Urothelium cell line (cell line): ENCODE results near the gene FNDC4.

Source experiments
- DNase-seq: peaks from one replicate; pipeline ENCODE4 v3.0.0; 2011; ENCODE audit warnings: low spot score, mixed read lengths
- FAIRE-seq: peaks from 2 replicates; lab custom pipeline; 2011; peaks lifted over from hg19 to GRCh38; lab: Jason Lieb, UNC

The FNDC4 gene

DNA sequence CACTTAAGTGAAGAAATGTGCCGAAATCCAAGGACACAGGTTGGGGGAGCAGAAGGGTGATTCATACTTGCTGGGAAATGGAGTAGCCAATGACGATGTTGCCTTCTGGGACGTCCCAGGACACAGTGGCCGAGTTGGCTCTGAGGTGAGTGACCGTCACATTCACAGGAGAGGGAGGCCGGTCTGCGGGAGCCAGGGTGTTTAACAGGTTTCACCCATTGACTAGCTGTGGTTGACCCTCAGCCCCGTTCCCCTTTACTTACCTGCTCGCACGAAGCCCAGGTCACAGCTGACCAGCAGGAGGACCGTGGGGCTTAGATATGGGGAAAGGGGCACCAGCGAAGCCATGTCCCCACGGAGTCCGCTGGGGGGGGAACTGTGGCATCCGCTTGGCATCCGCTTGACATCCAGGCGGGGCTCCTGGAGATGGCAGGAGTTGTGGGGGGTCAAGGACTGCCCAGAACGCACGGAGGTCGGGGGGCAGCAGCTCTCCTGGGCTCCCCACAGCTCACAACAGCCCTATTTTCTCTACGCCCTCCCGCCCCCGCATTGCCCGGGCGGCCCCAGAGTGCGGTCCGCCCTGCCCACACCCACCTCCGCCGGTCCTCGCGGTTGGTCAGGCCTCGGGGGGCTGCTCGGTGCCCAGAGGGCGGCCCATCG, 586 bp downstream of the FNDC4 start:
- peak; percentile 36 for DNase-seq
- FAIRE-seq, result no peak

- FAIRE-seq (no peak), DNase-seq (no peak)
Measured at GRCh38 chr2:27493948-27494283, 1.1 kb downstream of the FNDC4 start.

- FAIRE-seq, result no peak
- DNase-seq, result no peak
Measured at GRCh38 chr2:27492557-27492956, 2.4 kb downstream of the FNDC4 start.

- DNase-seq (peak; percentile 81), FAIRE-seq (peak; percentile 56)
Measured at GRCh38 chr2:27489498-27490397, 5.3 kb downstream of the FNDC4 start, which contains the start of gene IFT172. IFT172 (minus strand) TSS chr2:27489743; CDS start chr2:27489653, 90 bp downstream.

DNA sequence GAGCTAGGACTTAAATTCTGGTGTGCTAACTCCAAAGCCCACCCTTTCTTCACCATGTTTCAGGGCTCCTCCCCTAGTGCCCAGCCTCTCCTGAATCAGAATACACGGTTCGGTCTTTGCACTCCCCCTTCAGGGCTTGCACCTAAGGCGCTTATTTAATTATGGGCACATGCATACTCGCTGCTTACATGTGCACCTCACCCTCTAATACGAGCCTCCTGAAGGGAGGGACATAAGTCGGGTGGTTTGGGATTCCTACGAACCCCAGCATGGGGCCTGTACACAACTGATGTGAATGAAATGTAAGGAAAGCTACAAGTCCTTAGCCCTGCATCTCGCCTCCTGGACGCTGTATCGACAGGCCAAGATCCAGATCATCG, 5.9 kb downstream of the FNDC4 start:
- FAIRE-seq, result no peak
- no peak for DNase-seq

- FAIRE-seq, result no peak
- no peak for DNase-seq
Measured at GRCh38 chr2:27485496-27485895, 9.5 kb downstream of the FNDC4 start.

- FAIRE-seq (no peak), DNase-seq (no peak)
Measured at GRCh38 chr2:27471961-27472360, 23.0 kb downstream of the FNDC4 start.

DNA sequence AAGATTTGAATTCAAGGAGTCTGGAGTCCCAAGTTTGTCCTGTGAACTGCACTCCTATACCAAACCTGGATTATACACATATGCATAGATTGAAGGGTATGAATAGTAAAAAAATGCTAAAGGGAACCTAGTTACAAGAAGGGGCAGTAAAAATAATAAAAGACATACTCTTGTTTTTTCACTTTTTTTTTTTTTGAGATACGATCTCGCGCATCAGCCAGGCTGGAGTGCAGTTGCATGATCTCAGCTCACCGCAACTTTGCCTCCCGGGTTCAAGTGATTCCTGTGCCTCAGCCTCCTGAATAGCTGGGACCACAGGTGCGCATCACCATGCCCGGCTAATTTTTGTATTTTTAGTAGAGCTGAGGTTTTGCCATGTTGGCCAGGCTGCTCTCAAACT, 30.6 kb downstream of the FNDC4 start:
- no peak for DNase-seq
- FAIRE-seq, result no peak

- FAIRE-seq (no peak), DNase-seq (no peak)
Measured at GRCh38 chr2:27461118-27461517, 33.9 kb downstream of the FNDC4 start.

- DNase-seq (no peak), FAIRE-seq (no peak)
Measured at GRCh38 chr2:27453968-27454367, 41.0 kb downstream of the FNDC4 start.

DNA sequence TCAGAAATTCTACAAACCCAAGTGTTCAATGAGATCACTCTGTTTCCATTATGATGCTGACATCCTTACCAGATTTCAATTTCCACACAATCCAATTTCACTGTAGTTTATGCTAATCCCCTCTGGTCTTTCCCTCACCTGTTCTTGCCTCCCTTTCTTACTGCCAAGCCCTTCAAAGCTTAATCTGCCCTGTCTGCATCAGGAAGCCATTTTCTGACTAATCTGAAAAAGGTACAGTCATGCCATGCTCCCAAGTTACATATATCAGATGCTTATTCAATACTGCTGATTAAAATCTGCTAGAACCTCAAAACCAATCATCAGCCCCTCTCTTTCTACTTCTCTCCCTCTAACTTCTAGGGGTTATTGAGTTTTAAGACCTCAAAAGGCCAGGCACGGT, 43.9 kb downstream of the FNDC4 start:
- no peak for DNase-seq
- FAIRE-seq, result no peak

DNA sequence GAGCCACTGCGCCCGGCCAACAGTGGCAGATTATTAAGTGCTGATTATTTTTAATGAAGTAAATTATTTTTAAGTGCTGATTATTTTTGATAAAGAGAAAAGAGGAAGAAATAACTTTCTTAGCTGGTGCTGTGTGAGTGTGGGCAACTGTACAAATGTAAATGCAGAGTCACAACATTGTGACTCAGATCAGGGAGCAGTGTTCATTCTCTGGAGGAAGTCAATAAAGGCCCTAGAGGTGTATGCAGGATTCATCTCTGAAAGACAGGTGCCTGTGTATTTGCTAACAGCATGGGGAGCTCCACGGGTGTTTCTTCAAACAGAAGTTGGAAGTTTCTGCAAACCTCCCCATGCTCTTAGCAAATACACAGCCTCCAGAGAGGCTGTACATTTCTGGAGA, 46.6 kb downstream of the FNDC4 start:
- DNase-seq (no peak), FAIRE-seq (no peak)

- FAIRE-seq (no peak), DNase-seq (no peak)
Measured at GRCh38 chr2:27446057-27446456, 48.9 kb downstream of the FNDC4 start.

GRCh38 chr2:27445615-27446014, 49.4 kb downstream of the FNDC4 start:
- FAIRE-seq, result no peak
- DNase-seq, result no peak

GRCh38 chr2:27445155-27445554, 49.8 kb downstream of the FNDC4 start:
- FAIRE-seq, result no peak

GRCh38 chr2:27442920-27443282, 52.1 kb downstream of the FNDC4 start:
- DNase-seq (no peak), FAIRE-seq (no peak)

More at GRCh38 chr2:27445155-27445554, 49.8 kb downstream of the FNDC4 start:
- DNase-seq, result no peak

GRCh38 chr2:27441958-27442919, 52.8 kb downstream of the FNDC4 start, which contains the start of gene KRTCAP3:
KRTCAP3 (plus strand) TSS chr2:27442381; CDS start chr2:27442413, 32 bp downstream.
- peak; percentile 9 for FAIRE-seq
- no peak for DNase-seq
